HCT116 (cell line): ENCODE data around the gene CA12.

Experiments used
- CEBPB ChIP-seq: IDR thresholded peaks from 2 replicates; pipeline ENCODE4 v1.6.1; 2012; ENCODE audit warnings: low read depth
- ELF1 ChIP-seq: IDR thresholded peaks from 2 replicates; pipeline ENCODE4 v1.6.1; 2012; ENCODE audit warnings: low read depth, borderline replicate concordance
- EZH2 ChIP-seq: fragments of 200-600 bp; sonication (generic); IDR thresholded peaks from 2 replicates; pipeline ENCODE4 v1.6.1; 2017; ENCODE audit warnings: antibody characterized with exemption, mixed run types
- EZH2phosphoT487 ChIP-seq: fragments of 200-600 bp; IDR thresholded peaks from 2 replicates; pipeline ENCODE4 v1.6.1; 2018; ENCODE audit warnings: antibody characterized with exemption, borderline replicate concordance
- MAX ChIP-seq: IDR thresholded peaks from 2 replicates; pipeline ENCODE4 v1.6.1; 2012
- POLR2A ChIP-seq: IDR thresholded peaks from 2 replicates; pipeline ENCODE4 v1.7.0; 2011; ENCODE audit warnings: borderline replicate concordance; ENCODE audit not compliant: insufficient read depth, insufficient read length; ENCODE audit errors: extremely low read depth
- POLR2AphosphoS5 ChIP-seq: IDR thresholded peaks from 2 replicates; pipeline ENCODE4 v1.6.1; 2011; ENCODE audit warnings: mild to moderate bottlenecking, low read depth, low read length, moderate library complexity
- RAD21 ChIP-seq: IDR thresholded peaks from 2 replicates; pipeline ENCODE4 v1.6.1; 2012; ENCODE audit warnings: low read depth, mild to moderate bottlenecking
- REST ChIP-seq: IDR thresholded peaks from 2 replicates; pipeline ENCODE4 v1.6.1; 2012; ENCODE audit warnings: low read depth
- SIN3A ChIP-seq: IDR thresholded peaks from 2 replicates; pipeline ENCODE4 v1.6.1; 2012; ENCODE audit warnings: low read depth
- SP1 ChIP-seq: IDR thresholded peaks from 2 replicates; pipeline ENCODE4 v1.6.1; 2012; ENCODE audit warnings: low read depth
- SRF ChIP-seq: IDR thresholded peaks from 2 replicates; pipeline ENCODE4 v1.6.1; 2012; ENCODE audit warnings: low read depth
- TF ChIP-seq, protein P1 (sequence below), 3 experiments: fragments of 200-600 bp in 1 of 3; sonication (generic) in 1 of 3; IDR thresholded peaks in 2 of 3; conservative IDR thresholded peaks in 1 of 3; 2 replicates each; pipeline ENCODE4 v1.5.1; 2012 to 2017; ENCODE audit warnings: low read depth in 2 of 3, low read length in 2 of 3, antibody characterized with exemption in 1 of 3, borderline replicate concordance in 1 of 3, control low read depth in 1 of 3, mild to moderate bottlenecking in 1 of 3, mixed read lengths in 1 of 3, mixed run types in 1 of 3, moderate library complexity in 1 of 3; ENCODE audit not compliant: insufficient read depth in 1 of 3

- TF ChIP-seq, protein P1, sequence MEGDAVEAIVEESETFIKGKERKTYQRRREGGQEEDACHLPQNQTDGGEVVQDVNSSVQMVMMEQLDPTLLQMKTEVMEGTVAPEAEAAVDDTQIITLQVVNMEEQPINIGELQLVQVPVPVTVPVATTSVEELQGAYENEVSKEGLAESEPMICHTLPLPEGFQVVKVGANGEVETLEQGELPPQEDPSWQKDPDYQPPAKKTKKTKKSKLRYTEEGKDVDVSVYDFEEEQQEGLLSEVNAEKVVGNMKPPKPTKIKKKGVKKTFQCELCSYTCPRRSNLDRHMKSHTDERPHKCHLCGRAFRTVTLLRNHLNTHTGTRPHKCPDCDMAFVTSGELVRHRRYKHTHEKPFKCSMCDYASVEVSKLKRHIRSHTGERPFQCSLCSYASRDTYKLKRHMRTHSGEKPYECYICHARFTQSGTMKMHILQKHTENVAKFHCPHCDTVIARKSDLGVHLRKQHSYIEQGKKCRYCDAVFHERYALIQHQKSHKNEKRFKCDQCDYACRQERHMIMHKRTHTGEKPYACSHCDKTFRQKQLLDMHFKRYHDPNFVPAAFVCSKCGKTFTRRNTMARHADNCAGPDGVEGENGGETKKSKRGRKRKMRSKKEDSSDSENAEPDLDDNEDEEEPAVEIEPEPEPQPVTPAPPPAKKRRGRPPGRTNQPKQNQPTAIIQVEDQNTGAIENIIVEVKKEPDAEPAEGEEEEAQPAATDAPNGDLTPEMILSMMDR (IDR thresholded peaks at IDR 0.05 in 2 of 3, conservative IDR thresholded peaks at IDR 0.05 in 1 of 3; ENCODE audit: borderline replicate concordance in 1 of 3, insufficient read depth in 1 of 3, low read depth in 2 of 3, low read length in 2 of 3): no peak
- no peak for TF ChIP-seq EZH2phosphoT487
- no peak for TF ChIP-seq POLR2AphosphoS5
- no peak for TF ChIP-seq EZH2
- no peak for TF ChIP-seq MAX
- TF ChIP-seq SRF: no peak
- TF ChIP-seq SP1: no peak
- TF ChIP-seq SIN3A: no peak
- TF ChIP-seq RAD21: no peak
- TF ChIP-seq POLR2A: no peak
- TF ChIP-seq ELF1: no peak
- no peak for TF ChIP-seq CEBPB
- TF ChIP-seq REST: no peak
These were observed 32.5 kb downstream of the CA12 start for GRCh38 chr15:63349156-63349555.
